K562 (cell line): ENCODE data around the gene PUSL1. TPM values are rescaled to one million over a fixed set of nuclear protein-coding genes. Genes with fewer than 3 reads are reported as not detected.
A peak's percentile ranks its signal among the peaks of the same experiment; 100 is the strongest.

Experiments
- CBX1 ChIP-seq: sonication (generic); IDR thresholded peaks from 2 replicates; pipeline ENCODE4 v1.6.1; 2016; ENCODE audit warnings: antibody characterized with exemption, low read depth, mild to moderate bottlenecking
- E2F4 ChIP-seq: sonication (generic); formaldehyde crosslinking; IDR thresholded peaks from 2 replicates; pipeline ENCODE4 v1.8.0; 2022; ENCODE audit warnings: mild to moderate bottlenecking, low read depth, missing genetic modification reagents
- GATAD2A ChIP-seq: fragments of 450-650 bp; IDR thresholded peaks from 2 replicates; pipeline ENCODE4 v1.6.1; 2017
- HMG20A ChIP-seq: fragments of 450-650 bp; formaldehyde crosslinking; conservative IDR thresholded peaks from 2 replicates; pipeline ENCODE4 v1.4.0; 2020; ENCODE audit warnings: mild to moderate bottlenecking, mixed read lengths
- KLF1 ChIP-seq: fragments of 450-650 bp; IDR thresholded peaks from 2 replicates; pipeline ENCODE4 v1.6.1; 2016; ENCODE audit warnings: missing genetic modification characterization, missing compliant biosample characterization
- MBD1 ChIP-seq: fragments of 250-450 bp; sonication (Bioruptor Pico); IDR thresholded peaks from 2 replicates; pipeline ENCODE4 v1.8.0; 2022; ENCODE audit warnings: inconsistent platforms
- NCOA4 ChIP-seq: fragments of 450-650 bp; IDR thresholded peaks from 2 replicates; pipeline ENCODE4 v1.6.1; 2018; ENCODE audit warnings: mild to moderate bottlenecking; ENCODE audit not compliant: partially characterized antibody
- PHB ChIP-seq: fragments of 250-450 bp; sonication (Bioruptor Pico); IDR thresholded peaks from 2 replicates; pipeline ENCODE4 v1.5.0; 2021
- POLR2G ChIP-seq: fragments of 200-400 bp; formaldehyde crosslinking; IDR thresholded peaks from 2 replicates; pipeline ENCODE4 v1.6.1; 2017; ENCODE audit warnings: low read depth, mild to moderate bottlenecking, antibody characterized with exemption, low read length, moderate library complexity
- U2AF1 ChIP-seq: fragments of 200-400 bp; formaldehyde crosslinking; optimal IDR thresholded peaks from 2 replicates; pipeline ENCODE3; 2017; ENCODE audit warnings: mild to moderate bottlenecking, low read depth, low read length, moderate library complexity
- ZBTB17 ChIP-seq: fragments of 450-650 bp; formaldehyde crosslinking; IDR thresholded peaks from 2 replicates; pipeline ENCODE4 v1.4.0; 2020; ENCODE audit warnings: mild to moderate bottlenecking
- ZBTB8A ChIP-seq: fragments of 450-650 bp; IDR thresholded peaks from 2 replicates; pipeline ENCODE4 v1.6.1; 2018; ENCODE audit warnings: mild to moderate bottlenecking, moderate library complexity; ENCODE audit not compliant: partially characterized antibody
- ZNF146 ChIP-seq: IDR thresholded peaks from one replicate; pipeline ENCODE4 v1.6.1; 2018; ENCODE audit warnings: missing compliant biosample characterization; ENCODE audit not compliant: unreplicated experiment
- ZNF175 ChIP-seq: fragments of 200-800 bp; sonication (Bioruptor generic); IDR thresholded peaks from 2 replicates; pipeline ENCODE4 v1.6.1; 2016; ENCODE audit warnings: low read depth, mild to moderate bottlenecking, missing genetic modification characterization, missing compliant biosample characterization
- ZNF280B ChIP-seq: fragments of 250-450 bp; sonication (Bioruptor Pico); IDR thresholded peaks from 2 replicates; pipeline ENCODE4 v1.5.1; 2021; ENCODE audit warnings: mild to moderate bottlenecking
- ZNF3 ChIP-seq: fragments of 250-450 bp; sonication (Bioruptor Pico); IDR thresholded peaks from 2 replicates; pipeline ENCODE4 v1.5.0; 2021; ENCODE audit warnings: mild to moderate bottlenecking, moderate library complexity
- ZNF436 ChIP-seq: fragments of 250-450, 450-650 bp; sonication (Bioruptor Pico); formaldehyde crosslinking; IDR thresholded peaks from 2 replicates; pipeline ENCODE4 v1.7.0; 2020; ENCODE audit warnings: mild to moderate bottlenecking
- polyA plus RNA-seq, 8 experiments: library from polyadenylated mRNA; depleted of rRNA in 4 of 8; stranded (reverse) in 5 of 8; unstranded in 3 of 8; fragments of >200 nt; fragmentation: Nextera tagmentation in 2 of 8; fragmentation: Illumina TruSeq in 1 of 8; extraction: Ambion mirVana in 2 of 8; extraction: Trizol in 1 of 8; gene quantifications; 2 replicates each; pipeline versions ENCODE4 v1.2.1 to v1.2.3, GENCODE V29; 2011 to 2014; ENCODE audit warnings: inconsistent platforms in 1 of 8, missing spikeins in 1 of 8
- total RNA-seq, 7 experiments: library from RNA; depleted of rRNA in 6 of 7; stranded (reverse); fragments of >200 nt in 6 of 7; fragmentation: Illumina TruSeq in 2 of 7; extraction: Trizol in 2 of 7; gene quantifications; 2 replicates each; pipeline versions ENCODE4 v1.2.1 to v1.2.3, GENCODE V29; 2011 to 2021; ENCODE audit warnings: low replicate concordance in 1 of 7

PUSL1 gene
- total and polyA plus RNA-seq, 9 of the 15 experiments (the other 6 are each of a cell fraction or from before 2014, with no cell fraction given): 0.62 to 86.9 (median 13.6) TPM

- no peak for TF ChIP-seq MBD1 (CRISPR knock-in tag)
- no peak for TF ChIP-seq GATAD2A
- no peak for TF ChIP-seq KLF1 (tag)
- no peak for TF ChIP-seq ZNF280B (CRISPR knock-in tag)
- TF ChIP-seq POLR2G: peak; percentile 82
- no peak for TF ChIP-seq ZNF436 (CRISPR knock-in tag)
- no peak for TF ChIP-seq ZNF146
- TF ChIP-seq HMG20A (CRISPR knock-in tag): no peak
- TF ChIP-seq PHB: no peak
- TF ChIP-seq U2AF1: no peak
- no peak for TF ChIP-seq ZBTB17 (CRISPR knock-in tag)
- 0 out of 2 replicates have a peak, but pooled peaks have one; percentile 9 for TF ChIP-seq E2F4 (CRISPR knock-in tag)
- TF ChIP-seq ZNF3 (CRISPR knock-in tag): no peak
- TF ChIP-seq NCOA4: no peak
- no peak for TF ChIP-seq CBX1
- TF ChIP-seq ZBTB8A: no peak
- no peak for TF ChIP-seq ZNF175 (CRISPR knock-in tag)
These were observed 21.2 kb downstream of the PUSL1 start (continued) for GRCh38 chr1:1329304-1330210.
